Suprapubic skin (tissue), 4 donors: ENCODE results near the gene PARL.

ENCODE experiments used
- EP300 ChIP-seq: sonication (generic); formaldehyde crosslinking; IDR thresholded peaks from one replicate; pipeline ENCODE4 v1.6.1; 2017; ENCODE audit warnings: antibody characterized with exemption
- POLR2AphosphoS5 ChIP-seq, 3 donors: sonication (generic); formaldehyde crosslinking; IDR thresholded peaks; one replicate each; pipeline ENCODE4 v1.6.1; 2017; ENCODE audit warnings: antibody characterized with exemption in 3 of 3

DNA sequence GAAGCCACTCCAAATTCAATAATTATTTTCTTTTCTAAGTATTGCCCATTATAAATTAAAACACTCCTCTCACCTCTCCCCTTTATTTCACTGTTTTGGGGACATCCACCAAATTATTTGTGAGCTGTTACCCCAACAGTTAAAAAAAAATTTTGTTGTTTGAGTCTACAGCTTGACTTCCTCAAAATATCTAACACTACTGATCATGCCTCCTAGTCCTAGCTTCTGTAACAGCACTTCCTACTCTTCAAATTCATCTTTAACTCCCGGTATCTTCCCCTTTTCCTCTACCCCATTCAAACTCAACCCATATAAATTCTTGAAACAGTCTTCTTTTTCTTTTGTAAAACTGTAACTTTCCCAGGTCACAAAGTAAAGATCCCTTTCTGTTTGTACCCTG lies 15.9 kb downstream of the PARL start:
- no peak for TF ChIP-seq EP300
- TF ChIP-seq POLR2AphosphoS5 (IDR thresholded peaks at IDR 0.05): no peak
